CD1c-positive myeloid dendritic cell (primary cell): ENCODE measurements around the gene DNAL1.

Experiments
- DNase-seq: peaks from one replicate; pipeline ENCODE4 v3.0.0-alpha.2; 2016; ENCODE audit errors: extremely low spot score

The DNAL1 gene

GRCh38 chr14:73744175-73744867, 99.5 kb downstream of the DNAL1 start:
- DNase-seq, result no peak

GRCh38 chr14:73744874-73745529, 100.2 kb downstream of the DNAL1 start:
- DNase-seq, result no peak

GRCh38 chr14:73745571-73746519, 101.1 kb downstream of the DNAL1 start:
- no peak for DNase-seq

GRCh38 chr14:73746520-73747378, 102.0 kb downstream of the DNAL1 start:
- no peak for DNase-seq

- DNase-seq, result no peak
These were observed 102.8 kb downstream of the DNAL1 start for GRCh38 chr14:73747379-73748211.

- DNase-seq, result no peak
These were observed 104.1 kb downstream of the DNAL1 start for GRCh38 chr14:73748858-73749357.

GRCh38 chr14:73749706-73750530, 105.1 kb downstream of the DNAL1 start:
- no peak for DNase-seq

- DNase-seq, result no peak
These were observed 105.7 kb downstream of the DNAL1 start for GRCh38 chr14:73750531-73750901.

- peak; percentile 35 for DNase-seq
These were observed 106.4 kb downstream of the DNAL1 start for GRCh38 chr14:73751157-73751691.

- DNase-seq, result peak; percentile 50
These were observed 107.7 kb downstream of the DNAL1 start for GRCh38 chr14:73752297-73752992.
